Posterior vena cava (tissue), 2 donors: ENCODE measurements around the gene PRCC. TPM values are rescaled to one million over a fixed set of nuclear protein-coding genes. Genes with fewer than 3 reads are reported as not detected.

ENCODE experiments used
- DNase-seq: peaks from one replicate; pipeline ENCODE4 v3.0.0-alpha.2; 2020; ENCODE audit warnings: low spot score
- intact Hi-C, 2 donors: fragments of 100-400 bp; cut with DNase I; formaldehyde crosslinking; loops; one replicate each; pipeline versions ENCODE4 v1.14.1 to v1.14.2; 2022 to 2023
- long read RNA-seq, 2 donors: library from polyadenylated mRNA; unstranded; transcript quantifications; one replicate each; pipeline ENCODE4 v2.0.0, GENCODE V29; 2020 to 2021
- total RNA-seq, 2 donors: library from RNA; stranded (reverse); fragmentation: NEBNext Ultra II Directional; extraction: Animal tissue kit (Norgen Biotek cat#: 25700); gene quantifications; one replicate each; pipeline ENCODE4 v1.2.1, GENCODE V29; 2021
- donor health status: DM: yes; HTN: yes; CAD: no.
- donor health status: DM: yes; HTN: yes; CAD: no.

PRCC gene, protein sequence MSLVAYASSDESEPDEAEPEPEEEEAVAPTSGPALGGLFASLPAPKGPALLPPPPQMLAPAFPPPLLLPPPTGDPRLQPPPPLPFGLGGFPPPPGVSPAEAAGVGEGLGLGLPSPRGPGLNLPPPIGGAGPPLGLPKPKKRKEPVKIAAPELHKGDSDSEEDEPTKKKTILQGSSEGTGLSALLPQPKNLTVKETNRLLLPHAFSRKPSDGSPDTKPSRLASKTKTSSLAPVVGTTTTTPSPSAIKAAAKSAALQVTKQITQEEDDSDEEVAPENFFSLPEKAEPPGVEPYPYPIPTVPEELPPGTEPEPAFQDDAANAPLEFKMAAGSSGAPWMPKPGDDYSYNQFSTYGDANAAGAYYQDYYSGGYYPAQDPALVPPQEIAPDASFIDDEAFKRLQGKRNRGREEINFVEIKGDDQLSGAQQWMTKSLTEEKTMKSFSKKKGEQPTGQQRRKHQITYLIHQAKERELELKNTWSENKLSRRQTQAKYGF
- 10 to 100 TPM; 44.3 to 48.6 TPM for total RNA-seq
- long read RNA-seq, donor 1, transcript PRCC-201 (7 exons, 2,105 nt) = major isoform, 27 of 34 reads
- long read RNA-seq, donor 1, partial matches to known transcripts = 4 of 34 reads
- long read RNA-seq, donor 1, other reads (novel, unspliced or antisense) = 2 of 34 reads
- long read RNA-seq, donor 2, transcript PRCC-201 (7 exons, 2,105 nt) = major isoform, 70 of 81 reads
- long read RNA-seq, donor 2, partial matches to known transcripts = 5 of 81 reads
- long read RNA-seq, donor 2, other reads (novel, unspliced or antisense) = 6 of 81 reads

DNA sequence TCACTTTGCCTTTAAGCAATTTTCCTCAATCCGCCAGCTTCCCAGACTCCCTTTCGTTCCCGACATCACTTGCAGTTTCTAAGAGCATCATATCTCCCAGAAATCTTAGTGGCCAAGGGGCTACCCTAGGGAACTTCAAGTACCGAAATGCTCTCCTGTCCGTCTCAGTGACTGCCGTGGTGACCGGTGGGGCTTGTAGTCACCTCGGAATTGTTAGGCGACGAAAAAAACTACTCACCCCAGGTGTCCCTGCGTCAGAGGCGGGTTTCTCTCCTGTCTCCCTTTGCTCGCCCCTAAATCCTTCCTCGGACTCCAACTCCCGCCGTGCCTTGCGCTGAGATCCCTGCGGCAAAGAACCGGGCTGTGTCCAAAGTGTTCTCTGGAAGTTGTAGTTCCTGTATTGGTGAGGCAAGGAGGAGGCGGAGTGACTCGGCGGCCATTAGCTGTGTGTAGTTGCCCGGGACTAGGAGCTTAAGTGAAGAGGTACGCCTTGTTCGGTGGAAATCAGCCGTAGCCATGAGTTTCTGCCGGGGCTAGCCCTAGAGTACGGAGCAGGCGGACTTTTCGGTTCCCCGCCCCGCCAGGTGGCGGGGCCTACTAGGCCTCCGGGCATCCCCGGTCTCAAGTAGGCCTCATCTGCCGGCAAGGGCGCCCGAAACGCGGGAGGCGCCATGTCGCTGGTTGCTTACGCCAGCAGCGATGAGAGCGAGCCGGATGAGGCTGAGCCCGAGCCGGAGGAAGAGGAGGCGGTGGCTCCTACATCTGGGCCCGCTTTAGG lies at the start of gene PRCC:
TSS of gene PRCC (plus strand) at position 435 of the 778 bp plus-strand sequence. CDS start at position 672, 237 bp downstream.
- intact Hi-C loops = no loop called here

DNA sequence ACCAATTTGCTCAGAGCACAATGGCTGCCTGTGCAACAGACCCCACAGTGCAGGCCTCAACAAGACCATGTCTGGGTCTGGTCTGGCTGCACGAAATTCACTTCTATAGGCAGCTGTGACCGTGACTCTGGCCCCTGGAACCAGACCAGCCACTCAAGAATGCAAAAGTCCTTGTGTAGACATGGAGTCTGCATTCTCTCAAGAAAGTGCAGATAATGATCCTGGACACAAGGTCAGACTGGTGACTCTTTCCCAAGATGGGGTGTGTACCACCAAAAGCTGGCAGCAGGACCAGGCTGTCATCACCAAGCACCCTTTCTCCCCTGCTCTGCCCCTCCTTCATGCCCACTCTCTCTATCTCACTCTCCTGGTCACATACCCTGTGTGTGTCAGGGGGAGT lies 46.2 kb upstream of the PRCC start:
- DNase-seq = no peak
- intact Hi-C loops = no loop called here

More for the DNA sequence above, at the start of gene PRCC:
- peak; percentile 99 for DNase-seq

DNA sequence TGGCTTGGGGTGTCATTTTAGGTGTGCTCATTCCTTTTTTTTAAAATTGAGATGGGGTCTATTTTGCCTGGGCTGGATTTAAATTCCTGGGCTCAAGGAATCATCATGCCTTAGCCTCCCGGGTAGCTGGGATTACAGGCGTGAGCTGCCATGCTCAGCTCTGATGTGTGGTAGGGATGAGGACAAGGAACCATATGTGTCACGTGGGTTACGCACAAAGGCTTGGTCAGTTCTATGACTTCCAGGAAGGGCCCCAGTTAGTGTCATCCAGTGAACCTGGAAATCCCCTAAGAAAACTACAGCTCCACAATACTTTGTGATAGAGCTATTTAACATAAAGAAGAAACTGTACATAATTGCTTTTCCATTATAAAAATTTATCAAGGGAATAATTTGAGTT lies 45.8 kb upstream of the PRCC start:
- intact Hi-C loops = no loop called here
- no peak for DNase-seq

DNA sequence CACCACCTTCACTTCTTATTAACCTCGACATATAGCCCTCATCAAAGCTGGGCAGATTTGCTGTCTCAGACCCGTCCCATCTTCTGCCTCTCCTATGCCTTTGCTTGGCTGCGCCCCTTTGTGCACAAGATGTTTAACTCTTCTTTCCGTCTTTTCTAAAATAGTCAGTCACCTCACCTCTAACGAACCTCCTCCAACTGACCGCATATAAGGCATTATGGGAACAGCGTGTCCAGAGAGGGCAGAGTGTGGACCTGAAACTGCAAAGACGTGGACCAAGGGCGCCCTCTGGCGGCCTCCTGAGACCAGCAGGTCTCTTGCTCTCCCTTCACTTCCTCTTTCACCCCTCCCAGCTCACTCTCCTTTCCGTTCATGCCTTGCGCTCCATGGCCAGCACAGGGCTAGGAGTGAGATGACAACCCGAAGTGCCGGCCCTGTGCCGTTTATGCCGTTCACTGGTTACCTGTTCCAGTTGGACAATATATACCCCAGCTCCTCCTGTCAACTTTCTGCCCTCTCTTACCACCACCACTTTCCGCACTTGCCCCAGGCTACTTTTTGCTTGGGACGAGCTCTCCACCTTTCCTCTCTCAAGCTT lies 41.6 kb upstream of the PRCC start:
- intact Hi-C loops = loop anchor here (2.0 kb wide), 1 partner anchor 35 kb away; no protein-coding TSS in a partner anchor
- peak; percentile 96 for DNase-seq

DNA sequence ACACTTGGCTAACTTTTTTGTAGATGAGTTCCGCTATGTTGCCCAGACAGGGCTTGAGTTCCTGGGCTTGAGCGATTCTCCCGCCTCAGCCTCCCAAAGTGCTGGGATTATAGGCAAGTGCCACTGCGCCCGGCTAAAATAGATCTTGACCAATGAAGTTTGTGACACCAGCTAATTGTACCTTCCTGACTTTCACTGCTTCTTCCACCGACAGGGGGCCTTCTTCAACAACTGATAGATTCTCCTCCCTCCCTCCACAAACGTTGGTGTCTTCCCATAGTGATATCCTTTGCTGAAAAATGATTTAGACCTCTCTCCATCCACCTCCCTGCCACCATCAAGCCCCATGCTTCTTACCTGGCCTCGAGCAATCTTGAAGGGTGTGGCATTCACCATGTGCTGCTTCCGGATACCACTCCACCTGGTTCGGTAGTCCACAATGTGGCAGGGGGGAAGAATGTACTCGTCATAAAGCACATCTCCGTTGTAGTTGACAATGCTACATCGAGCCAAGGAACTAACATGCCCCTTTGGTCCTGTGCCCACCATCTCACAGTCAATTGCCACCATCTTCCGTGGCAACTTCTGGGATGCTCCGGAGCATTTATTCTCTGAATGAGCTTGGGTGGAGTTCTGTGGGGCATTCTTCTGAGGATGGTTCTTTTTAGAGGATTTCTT lies 40.6 kb upstream of the PRCC start:
- intact Hi-C loops = loop anchor here in 1 of 2 donors (2.0 kb wide), 1 partner anchor 36 kb away; no protein-coding TSS in a partner anchor
- DNase-seq = no peak

DNA sequence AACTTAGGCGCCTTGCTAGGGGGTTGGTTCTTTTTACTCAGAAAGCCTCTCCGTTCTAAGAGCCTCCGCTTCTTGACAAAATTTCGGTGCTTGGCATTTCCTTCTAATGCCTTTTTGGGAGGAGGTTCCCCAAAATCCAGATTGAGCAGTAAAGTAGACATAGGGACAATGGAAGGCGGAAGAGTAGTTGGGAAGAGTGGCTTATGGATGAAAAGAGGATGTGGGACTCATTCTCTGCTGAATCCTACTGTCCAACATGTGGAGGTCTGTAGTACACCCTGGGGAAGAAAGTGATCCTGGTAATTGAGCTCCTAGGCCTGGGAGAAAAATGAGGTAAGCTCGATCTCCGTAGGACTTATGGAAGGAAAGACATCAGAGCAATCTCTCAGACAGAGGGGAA lies 39.8 kb upstream of the PRCC start:
- intact Hi-C loops = loop anchor here in 1 of 2 donors (2.0 kb wide), 1 partner anchor 37 kb away; no protein-coding TSS in a partner anchor
- no peak for DNase-seq

DNA sequence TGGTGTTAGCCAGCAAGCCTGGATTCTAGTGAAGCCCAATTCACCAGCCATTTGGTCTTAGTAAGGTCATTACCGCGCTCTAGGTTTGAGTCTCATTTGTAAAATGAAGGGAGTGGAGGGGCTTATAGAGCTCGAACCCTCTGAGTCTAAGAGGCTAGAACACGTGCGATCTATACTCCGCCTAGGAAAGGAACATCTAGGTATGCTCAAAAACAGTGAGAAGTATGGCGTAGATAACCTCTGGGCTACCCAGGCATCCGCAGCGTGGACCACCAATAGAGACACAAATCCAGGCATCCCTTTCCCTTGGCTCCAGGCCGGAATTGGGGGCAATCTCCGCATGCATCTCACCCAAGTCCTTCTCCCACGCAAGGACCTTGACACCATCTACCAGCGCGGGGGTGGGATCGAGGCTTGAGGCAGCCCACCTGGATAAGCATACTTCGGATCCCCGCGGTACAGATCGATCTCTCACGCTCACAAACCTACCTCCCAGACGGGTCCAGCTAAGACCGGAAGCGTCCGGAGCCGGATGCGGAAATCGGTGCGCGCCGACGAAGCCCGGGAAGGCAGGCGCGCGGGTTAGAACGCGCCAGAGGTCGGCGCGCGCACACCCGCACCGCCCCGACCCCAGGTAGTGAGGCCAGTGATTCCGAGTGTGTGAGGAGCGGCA lies 39.3 kb upstream of the PRCC start, which contains the start of gene METTL25B:
TSS of gene METTL25B (plus strand) at position 544 of the 673 bp plus-strand sequence. CDS start 636 bp downstream, outside the sequence.
- peak; percentile 96 for DNase-seq
- intact Hi-C loops = loop anchor here in 1 of 2 donors (2.0 kb wide), 1 partner anchor 37 kb away; no protein-coding TSS in a partner anchor

DNA sequence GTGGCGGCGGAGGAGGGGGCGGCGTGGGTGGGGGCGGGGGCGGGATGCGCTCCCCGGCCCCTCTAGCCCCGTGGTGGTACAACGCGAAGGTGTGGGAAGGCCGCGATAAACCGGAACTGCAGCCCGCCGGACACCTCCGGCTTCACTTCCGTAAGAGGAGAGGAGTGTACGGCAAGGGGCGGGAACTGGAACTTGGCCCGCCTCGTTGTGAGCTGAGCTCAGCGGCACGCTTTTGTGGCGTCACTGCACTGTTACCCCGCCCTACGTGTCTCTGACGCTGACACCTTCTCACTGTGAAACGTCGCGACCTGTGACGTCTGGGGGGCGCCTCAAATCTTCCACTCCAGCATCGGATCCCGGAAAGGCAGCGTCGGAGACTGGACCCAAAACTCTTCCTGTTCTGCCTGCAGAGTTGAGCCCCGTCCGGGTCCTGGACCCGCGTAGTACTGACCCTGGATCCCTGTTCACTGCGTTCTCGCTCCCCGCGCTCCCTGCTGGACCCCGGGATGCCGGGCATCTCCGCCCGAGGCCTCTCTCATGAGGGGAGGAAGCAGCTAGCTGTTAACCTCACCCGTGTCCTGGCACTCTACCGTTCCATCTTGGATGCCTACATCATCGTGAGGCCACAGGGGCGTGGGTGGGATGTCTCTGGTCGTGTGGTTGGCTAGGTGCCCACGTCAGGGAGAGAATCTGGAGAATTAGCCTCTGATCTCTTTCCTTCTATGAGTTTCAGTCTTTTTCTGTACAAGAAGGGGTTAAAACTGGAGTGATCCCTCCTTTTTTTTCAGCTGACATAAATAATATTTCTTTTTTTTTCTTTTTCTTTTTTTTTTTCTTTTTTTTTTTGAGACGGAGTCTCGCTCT lies 38.5 kb upstream of the PRCC start, which contains the start of gene ISG20L2:
TSS of gene ISG20L2 (minus strand) at position 168 of the 864 bp plus-strand sequence. CDS start 1,114 bp downstream, outside the sequence.
- intact Hi-C loops = no loop called here

DNA sequence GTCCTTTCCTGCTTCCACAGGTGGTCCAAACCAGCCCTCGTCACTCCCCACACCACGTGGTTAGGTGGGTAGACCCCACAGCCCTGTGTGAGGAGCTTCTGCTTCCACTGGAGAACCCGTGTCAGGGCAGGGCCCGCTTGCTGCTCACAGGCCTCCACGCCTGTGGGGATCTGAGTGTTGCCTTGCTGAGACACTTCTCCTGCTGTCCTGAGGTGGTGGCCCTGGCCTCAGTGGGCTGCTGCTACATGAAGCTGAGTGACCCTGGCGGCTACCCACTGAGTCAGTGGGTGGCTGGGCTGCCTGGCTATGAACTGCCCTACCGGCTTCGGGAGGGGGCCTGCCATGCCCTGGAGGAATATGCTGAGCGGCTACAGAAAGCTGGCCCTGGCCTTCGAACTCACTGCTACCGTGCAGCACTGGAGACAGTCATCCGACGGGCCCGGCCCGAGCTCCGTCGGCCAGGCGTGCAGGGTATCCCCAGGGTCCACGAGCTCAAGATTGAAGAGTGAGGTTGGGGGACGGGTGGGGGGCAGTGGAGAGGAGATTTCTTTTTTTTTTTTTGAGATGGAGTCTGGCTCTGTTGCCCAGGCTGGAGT lies 33.2 kb upstream of the PRCC start:
- DNase-seq = no peak
- intact Hi-C loops = no loop called here

More for the DNA sequence above, 38.5 kb upstream of the PRCC start, which contains the start of gene ISG20L2:
- peak; percentile 99 for DNase-seq

DNA sequence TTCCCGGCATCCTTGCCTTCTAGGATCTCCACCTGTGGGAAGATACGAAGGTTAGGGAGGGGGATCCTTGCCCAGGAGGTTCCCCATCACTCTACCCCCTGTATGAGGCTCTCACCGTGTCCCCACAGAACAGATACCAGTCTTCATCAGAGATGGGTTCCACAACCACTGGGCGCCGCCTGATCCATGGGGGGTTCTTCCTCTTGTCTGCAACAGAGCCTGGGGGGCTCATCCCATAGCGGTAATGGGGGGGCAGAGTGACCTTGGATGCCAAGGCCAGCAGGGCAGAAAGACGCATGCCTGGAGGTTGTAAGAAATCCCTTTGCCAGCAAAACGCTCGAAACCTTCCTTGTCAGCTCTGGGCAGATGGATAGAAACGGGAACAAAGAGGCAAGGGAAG lies 28.9 kb upstream of the PRCC start:
- no peak for DNase-seq
- intact Hi-C loops = no loop called here

DNA sequence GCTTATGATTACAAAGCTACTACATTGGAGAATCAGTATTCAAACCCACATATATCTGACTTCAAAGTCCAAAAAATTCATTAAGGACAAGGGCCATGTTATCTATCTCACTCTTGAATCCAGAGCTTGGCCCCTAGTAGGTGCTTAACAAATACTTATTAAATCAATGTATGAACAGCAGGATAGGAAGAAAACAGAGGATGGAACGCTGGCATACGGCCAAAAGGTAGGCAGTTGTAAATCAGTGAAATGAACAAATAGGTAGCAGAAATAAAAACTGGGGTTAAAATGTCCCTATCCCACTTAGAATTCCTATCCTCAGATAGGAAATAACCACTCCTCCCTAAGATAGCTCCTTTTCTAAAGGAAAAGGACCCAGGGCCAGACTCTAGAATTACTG lies 28.4 kb upstream of the PRCC start:
- intact Hi-C loops = no loop called here
- no peak for DNase-seq

DNA sequence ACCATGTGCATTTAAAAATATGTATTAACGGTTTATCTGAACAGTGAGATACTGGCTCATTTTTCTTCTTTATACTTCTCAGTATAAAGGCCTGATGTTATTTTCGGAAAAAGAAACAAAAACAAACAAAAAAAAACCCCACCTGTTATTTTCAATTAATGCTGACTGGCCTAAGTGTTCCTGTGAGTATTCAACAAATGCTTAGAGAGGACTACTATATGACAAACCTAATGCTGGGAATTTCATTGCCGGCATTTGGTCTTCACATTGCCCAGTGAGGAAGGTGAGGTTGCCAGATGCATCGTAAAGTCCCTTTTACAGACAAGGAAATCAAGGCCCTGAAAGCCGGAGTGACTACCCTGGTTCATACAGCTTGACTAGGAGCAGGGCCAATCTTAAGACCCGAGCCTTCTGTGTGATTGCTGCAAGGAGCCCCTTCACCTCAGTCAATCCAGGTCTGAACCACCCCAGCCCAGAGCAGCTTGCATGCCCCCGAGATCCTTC lies 27.0 kb upstream of the PRCC start:
- intact Hi-C loops = no loop called here
- no peak for DNase-seq

DNA sequence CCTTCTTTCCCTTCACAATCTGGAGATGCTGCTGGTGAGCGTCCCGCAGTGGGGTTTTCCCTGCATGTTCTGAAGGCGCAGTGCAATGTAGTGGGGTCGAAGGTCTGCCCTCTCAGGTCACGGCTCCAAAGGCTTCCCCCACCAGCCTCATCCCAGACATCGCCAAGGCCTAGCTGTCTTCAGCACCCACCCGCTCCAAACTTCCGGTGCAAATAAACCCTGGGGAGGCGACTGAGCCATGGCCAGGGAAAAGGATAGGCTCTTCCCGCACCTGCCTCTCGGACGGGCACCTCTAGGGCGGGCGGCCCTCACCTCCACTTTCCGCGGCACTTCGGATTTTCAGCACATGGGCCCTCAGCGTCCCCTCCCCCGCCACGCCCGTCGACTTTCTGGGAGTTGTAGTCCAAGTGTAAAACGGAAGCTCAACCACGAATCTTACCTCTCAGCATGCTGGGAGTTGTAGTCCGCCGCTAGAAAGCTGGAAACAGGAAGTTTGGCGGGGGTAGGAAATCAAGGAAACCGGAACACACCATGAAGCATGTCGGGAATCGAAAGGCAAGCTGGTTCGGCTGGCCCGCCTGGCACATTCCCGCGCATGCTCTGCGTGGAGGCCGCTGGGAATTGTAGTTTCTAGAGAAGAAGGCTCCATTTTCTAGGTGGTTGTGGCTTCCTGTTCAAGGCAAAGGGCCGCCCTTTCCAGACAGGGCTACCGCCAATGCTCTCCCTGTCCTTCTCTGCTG lies 26.4 kb upstream of the PRCC start, which contains the start of gene MRPL24:
TSS of gene MRPL24 (minus strand) at position 348 of the 740 bp plus-strand sequence. CDS start 2,384 bp downstream, outside the sequence.
- DNase-seq = peak; percentile 99
- intact Hi-C loops = no loop called here

DNA sequence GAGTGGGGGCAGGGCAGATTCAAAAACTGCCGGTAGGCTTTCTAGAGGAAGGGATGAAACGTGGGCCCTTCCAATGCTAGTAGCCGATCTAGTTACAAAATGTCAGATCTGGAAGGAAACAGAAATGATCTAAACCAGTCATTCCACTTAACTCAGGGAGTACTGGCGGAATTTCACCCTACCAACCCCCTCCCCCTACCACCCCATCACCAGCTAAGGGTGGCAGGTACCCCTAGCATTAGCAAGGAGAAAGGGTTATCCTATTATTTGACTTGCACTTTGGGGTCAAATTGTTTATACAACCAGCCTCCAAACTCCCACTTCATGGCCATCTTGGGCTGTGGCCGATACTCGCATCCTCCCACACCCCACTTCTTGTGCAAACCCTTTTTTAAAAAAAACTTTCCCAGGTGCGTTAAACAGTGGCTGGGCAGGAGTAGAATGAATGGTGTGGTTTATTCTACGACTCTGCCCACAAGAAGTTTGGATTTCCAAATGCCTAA lies 25.8 kb upstream of the PRCC start:
- no peak for DNase-seq
- intact Hi-C loops = no loop called here

DNA sequence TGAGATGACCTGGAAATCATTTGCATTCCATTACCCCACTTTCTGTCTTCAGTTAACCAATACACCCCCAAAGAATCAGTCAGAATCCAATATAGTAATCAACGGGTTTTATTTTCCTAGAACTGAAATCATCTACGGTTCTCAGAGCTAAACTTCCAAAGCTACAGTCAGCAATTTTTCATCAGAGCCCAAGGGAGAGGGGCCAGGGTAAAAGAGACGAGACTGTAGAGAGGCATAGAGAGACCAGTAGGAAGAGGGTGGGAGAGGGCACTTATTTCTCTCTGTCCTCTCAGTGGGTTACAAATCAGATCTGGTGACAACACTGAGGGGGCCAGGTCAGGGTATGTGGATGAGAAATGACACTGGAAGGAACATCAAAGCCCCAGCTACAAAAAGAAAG lies 25.3 kb upstream of the PRCC start:
- intact Hi-C loops = no loop called here

More for the DNA sequence above, 25.3 kb upstream of the PRCC start:
- DNase-seq = no peak
